ENCODE data around the gene PFKL.
A peak's percentile ranks its signal among the peaks of the same experiment; 100 is the strongest.

The PFKL gene

GRCh38 chr21:44299458-44300261 lies at the start of gene PFKL:
PFKL (plus strand) TSS chr21:44300053; CDS start chr21:44300106, 53 bp downstream.
- DNase-seq, result peak; percentile 72

GRCh38 chr21:44253832-44254710 lies 45.8 kb upstream of the PFKL start:
- peak; percentile 16 for DNase-seq

- no peak for DNase-seq
These were observed 44.3 kb upstream of the PFKL start for GRCh38 chr21:44255511-44255981.

- no peak for DNase-seq
These were observed 41.7 kb upstream of the PFKL start for GRCh38 chr21:44258056-44258725.

GRCh38 chr21:44259082-44259705 lies 40.7 kb upstream of the PFKL start:
- DNase-seq, result no peak

GRCh38 chr21:44260066-44260465 lies 39.8 kb upstream of the PFKL start:
- peak; percentile 45 for DNase-seq

- DNase-seq, result no peak
These were observed 38.8 kb upstream of the PFKL start for GRCh38 chr21:44260791-44261631.

- DNase-seq, result no peak
These were observed 38.1 kb upstream of the PFKL start, which contains the start of gene DNMT3L for GRCh38 chr21:44261675-44262295. DNMT3L (minus strand) TSS chr21:44261897; CDS start chr21:44261259, 638 bp downstream.

GRCh38 chr21:44262338-44263056 lies 37.4 kb upstream of the PFKL start:
- no peak for DNase-seq

- no peak for DNase-seq
These were observed 36.6 kb upstream of the PFKL start for GRCh38 chr21:44263221-44263760.

GRCh38 chr21:44263768-44264167 lies 36.1 kb upstream of the PFKL start:
- no peak for DNase-seq

- DNase-seq, result no peak
These were observed 34.1 kb upstream of the PFKL start for GRCh38 chr21:44265734-44266270.

- DNase-seq, result peak; percentile 20
These were observed 32.2 kb upstream of the PFKL start for GRCh38 chr21:44267655-44268142.

GRCh38 chr21:44269090-44269489 lies 30.8 kb upstream of the PFKL start:
- DNase-seq, result no peak

- DNase-seq, result no peak
These were observed 28.1 kb upstream of the PFKL start for GRCh38 chr21:44271558-44272283.

GRCh38 chr21:44272284-44272858 lies 27.5 kb upstream of the PFKL start:
- DNase-seq, result no peak

- DNase-seq, result no peak
These were observed 26.8 kb upstream of the PFKL start for GRCh38 chr21:44273046-44273445.

- DNase-seq, result no peak
These were observed 24.8 kb upstream of the PFKL start for GRCh38 chr21:44275041-44275440.
